Right lobe of liver (tissue), 4 donors: ENCODE measurements around the gene KAZN.

Experiments
- POLR2A ChIP-seq: fragments of 450-650 bp; IDR thresholded peaks from one replicate; pipeline ENCODE4 v1.6.1; 2017; ENCODE audit warnings: antibody characterized with exemption, mild to moderate bottlenecking
- TF ChIP-seq, protein P1 (sequence below), 4 donors: fragments of 200-600 bp in 3 of 4; fragments of 450-650 bp in 1 of 4; IDR thresholded peaks; one replicate each; pipeline versions ENCODE4 v1.5.1 to v1.8.0; 2016 to 2022; ENCODE audit warnings: antibody characterized with exemption in 4 of 4, mild to moderate bottlenecking in 2 of 4
- donor health status: DM: no; HTN: no; CAD: no.
- donor health status: DM: no; HTN: no; CAD: no.
- donor health status: DM: no; HTN: yes; CAD: no.

DNA sequence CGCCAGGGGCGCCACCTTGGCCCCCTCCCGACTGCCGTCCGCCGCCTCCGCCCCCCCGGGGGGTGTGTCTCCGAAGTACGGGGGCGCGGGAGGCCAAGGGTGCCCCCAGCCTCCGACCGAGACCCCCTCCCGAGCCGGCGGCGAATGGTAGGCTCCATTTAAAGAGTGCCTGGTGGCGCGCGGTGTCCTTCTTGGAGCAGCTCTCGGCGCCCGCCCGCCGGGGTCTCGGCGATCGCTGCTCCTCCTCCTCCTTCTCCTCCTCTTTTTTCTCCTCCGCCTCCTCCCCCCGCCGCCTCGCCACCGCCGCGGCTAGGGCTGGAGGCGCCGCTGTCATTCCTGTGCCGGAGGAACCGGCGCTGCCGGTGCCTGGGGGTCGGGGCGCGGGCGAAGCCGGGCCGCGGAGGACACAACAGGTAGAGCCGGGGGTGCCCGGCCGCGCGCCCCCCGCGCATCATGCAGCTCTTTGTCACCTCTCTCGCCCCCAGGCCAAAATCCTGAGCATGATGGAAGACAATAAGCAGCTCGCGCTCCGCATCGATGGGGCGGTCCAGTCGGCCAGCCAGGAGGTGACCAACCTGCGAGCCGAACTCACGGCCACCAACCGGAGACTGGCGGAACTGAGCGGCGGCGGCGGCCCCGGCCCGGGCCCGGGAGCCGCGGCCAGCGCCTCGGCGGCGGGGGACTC is at the start of gene KAZN:
- TF ChIP-seq, protein P1, sequence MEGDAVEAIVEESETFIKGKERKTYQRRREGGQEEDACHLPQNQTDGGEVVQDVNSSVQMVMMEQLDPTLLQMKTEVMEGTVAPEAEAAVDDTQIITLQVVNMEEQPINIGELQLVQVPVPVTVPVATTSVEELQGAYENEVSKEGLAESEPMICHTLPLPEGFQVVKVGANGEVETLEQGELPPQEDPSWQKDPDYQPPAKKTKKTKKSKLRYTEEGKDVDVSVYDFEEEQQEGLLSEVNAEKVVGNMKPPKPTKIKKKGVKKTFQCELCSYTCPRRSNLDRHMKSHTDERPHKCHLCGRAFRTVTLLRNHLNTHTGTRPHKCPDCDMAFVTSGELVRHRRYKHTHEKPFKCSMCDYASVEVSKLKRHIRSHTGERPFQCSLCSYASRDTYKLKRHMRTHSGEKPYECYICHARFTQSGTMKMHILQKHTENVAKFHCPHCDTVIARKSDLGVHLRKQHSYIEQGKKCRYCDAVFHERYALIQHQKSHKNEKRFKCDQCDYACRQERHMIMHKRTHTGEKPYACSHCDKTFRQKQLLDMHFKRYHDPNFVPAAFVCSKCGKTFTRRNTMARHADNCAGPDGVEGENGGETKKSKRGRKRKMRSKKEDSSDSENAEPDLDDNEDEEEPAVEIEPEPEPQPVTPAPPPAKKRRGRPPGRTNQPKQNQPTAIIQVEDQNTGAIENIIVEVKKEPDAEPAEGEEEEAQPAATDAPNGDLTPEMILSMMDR (IDR thresholded peaks at IDR 0.05) = no peak
- TF ChIP-seq POLR2A = no peak
